ENCODE data around the gene KLF4. TPM values are rescaled to one million over a fixed set of nuclear protein-coding genes. Genes with fewer than 3 reads are reported as not detected.
"Not testable (repeated sequence)": the region's sequence is repeated elsewhere in the genome, so short reads cannot be mapped to it uniquely, and the experiment has no call there.

Gene KLF4
- total RNA-seq, 2 experiments from 2014 or later = 0.35 TPM

DNA sequence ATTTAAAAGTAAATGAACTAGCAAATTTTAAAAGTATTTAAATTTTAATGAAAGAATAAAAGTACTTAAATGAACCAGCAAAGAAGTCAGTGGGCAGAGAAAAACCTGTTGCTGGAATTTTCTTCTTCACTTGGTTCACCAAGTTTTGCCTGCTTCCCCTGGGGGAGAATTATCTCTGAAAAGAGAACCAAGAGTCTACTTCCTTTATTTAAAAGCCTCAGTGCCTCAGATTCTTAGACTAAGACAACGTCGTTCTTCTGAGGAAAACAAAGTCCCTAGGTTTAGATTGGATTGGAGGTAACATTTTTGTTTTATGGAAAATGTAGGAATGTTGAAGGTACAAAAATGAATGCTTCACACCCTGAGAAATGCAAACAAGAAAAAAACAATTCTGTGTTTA, 7.4 kb upstream of the KLF4 start:
- Mint-ChIP-seq H3K27me3 (peaks cover 21% of the 10 kb centered on the region), H3K9me3 (no peaks in the 10 kb centered on the region), H3K27ac (no peak overlapping the region), H3K4me3 (no peak overlapping the region), H3K36me3 (ENCODE audit: low read depth) (no peaks in the 10 kb centered on the region), H3K4me1 (no peaks in the 10 kb centered on the region)
- ChIA-PET POLR2A (no interaction called here), CTCF (interaction anchor here (0.7 kb wide), 2 partner anchors 71 to 1293 kb away, joined by 3 to 6 read pairs; no protein-coding TSS in a partner anchor)
- no peak for DNase-seq

DNA sequence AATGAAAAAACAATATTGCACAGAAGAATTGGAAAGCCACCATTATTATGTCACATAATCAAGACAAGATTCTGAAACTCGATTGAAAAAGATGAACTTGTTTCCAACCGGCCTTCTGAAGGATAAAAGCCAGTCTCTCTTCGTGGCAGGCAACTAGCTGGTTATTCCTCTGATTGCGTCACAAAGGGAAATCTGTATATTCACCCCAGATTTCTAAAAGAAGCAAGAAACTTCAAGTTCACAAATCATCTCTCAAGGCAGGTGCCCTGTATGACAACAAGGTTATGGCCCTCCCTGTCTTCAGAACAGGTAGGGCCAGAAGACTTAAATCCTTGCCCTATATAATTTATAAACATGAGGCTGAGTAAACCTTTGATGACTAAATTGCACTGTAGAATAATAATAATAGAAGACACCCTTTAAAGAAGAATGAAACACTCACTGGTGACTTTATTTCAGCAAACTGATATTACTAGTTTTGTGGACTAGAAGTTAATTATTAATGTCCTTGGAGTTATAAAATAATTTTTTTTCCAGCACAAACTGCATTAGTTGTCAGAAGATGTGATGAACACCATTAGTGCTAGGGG, 2.9 kb upstream of the KLF4 start:
- H3K36me3 Mint-ChIP-seq (ENCODE audit: low read depth) = no peaks in the 10 kb centered on the region
- peaks cover 20% of the 10 kb centered on the region for H3K4me1 Mint-ChIP-seq
- no peak overlapping the region for H3K4me3 Mint-ChIP-seq
- H3K27ac Mint-ChIP-seq = no peak overlapping the region
- H3K9me3 Mint-ChIP-seq = no peaks in the 10 kb centered on the region
- H3K27me3 Mint-ChIP-seq = peaks cover 50% of the 10 kb centered on the region
- ChIA-PET CTCF (no interaction called here), POLR2A (no interaction called here)
- no peak for DNase-seq

DNA sequence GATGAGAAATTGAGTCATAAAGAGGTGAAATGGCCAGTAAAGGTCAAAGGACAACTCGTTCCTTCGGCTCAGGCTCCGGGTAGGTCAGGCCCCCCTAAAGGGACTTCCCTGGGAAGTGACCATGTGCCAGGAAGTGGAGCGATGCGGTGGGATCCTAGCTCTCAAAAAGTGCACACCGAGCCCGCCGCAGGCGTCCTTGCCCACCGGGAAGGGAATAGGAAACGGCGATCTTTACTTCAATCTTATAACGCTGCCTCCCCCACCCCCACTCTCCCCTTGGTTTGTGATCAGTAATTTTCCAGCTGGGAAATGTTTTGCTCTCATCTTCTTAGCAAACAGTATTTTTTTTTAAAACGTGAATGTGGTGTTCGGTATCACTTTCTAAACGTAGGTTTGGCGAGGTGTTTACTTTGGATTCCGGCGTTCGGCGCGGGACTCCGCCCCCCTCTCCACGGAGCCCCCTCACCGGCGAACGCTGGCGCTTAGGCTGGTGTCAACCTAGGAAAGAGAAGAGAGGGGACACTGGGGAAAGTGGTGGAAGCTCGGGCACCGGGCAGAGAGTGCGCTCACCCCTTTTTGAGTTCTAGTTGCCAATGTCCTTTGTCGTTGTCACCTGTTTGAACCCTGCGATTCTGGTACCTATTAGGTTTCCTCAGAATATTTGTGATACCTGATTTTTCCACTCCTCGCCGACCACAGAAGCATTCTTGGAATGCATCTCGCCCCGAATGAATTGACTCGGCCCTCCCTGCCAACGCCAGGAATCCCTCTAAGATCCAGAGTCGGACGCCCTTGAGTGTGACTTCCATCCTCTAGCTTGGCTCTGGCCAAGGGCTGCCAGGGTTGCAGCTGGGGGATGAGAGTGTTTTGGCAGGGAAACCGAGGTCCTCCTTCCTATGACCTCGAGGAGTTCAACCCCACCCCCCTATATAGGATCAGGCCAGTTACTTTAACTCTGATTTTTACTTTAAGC, 1.8 kb upstream of the KLF4 start:
- Mint-ChIP-seq H3K9me3 (no peaks in the 10 kb centered on the region), H3K36me3 (ENCODE audit: low read depth) (no peaks in the 10 kb centered on the region), H3K4me1 (peaks cover 20% of the 10 kb centered on the region), H3K27ac (no peak overlapping the region), H3K4me3 (no peak overlapping the region), H3K27me3 (peaks cover 59% of the 10 kb centered on the region)
- CTCF ChIA-PET = no interaction called here
- DNase-seq = no peak
- POLR2A ChIA-PET = no interaction called here

GRCh38 chr9:107490606-107490970, 1.0 kb upstream of the KLF4 start:
- CTCF ChIA-PET; DNase-seq; H3K36me3 Mint-ChIP-seq (ENCODE audit: low read depth); POLR2A ChIA-PET; H3K27ac Mint-ChIP-seq; H3K9me3 Mint-ChIP-seq: not testable (repeated sequence)
- H3K27me3 Mint-ChIP-seq = peaks cover 66% of the 10 kb centered on the region
- peak overlapping the region; percentile 25 for H3K4me3 Mint-ChIP-seq
- peaks cover 20% of the 10 kb centered on the region for H3K4me1 Mint-ChIP-seq

DNA sequence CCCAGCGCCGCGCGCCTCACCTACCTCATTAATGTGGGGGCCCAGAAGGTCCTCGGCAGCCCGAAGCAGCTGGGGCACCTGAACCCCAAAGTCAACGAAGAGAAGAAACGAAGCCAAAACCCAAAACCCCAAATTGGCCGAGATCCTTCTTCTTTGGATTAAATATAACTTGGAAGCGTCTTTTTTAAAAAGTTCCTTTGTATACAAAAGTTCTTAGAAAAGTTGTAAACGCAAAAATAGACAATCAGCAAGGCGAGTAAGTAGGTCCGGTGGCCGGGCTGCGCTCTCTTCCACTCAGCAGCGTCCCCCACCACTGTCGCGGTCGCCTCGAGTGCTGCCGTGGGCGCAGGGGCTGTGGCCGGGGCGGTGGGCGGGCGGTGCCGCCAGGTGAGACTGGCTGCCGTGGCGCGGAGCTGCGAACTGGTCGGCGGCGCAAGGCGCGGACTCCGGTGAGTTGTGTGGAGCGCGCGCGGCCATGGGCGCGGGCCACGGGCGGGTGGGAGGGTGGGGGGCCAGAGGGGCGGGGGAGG, 360 bp downstream of the KLF4 start:
- Mint-ChIP-seq H3K27me3 (peaks cover 57% of the 10 kb centered on the region), H3K9me3 (no peaks in the 10 kb centered on the region), H3K4me3 (peak overlapping the region; percentile 61), H3K36me3 (ENCODE audit: low read depth) (no peaks in the 10 kb centered on the region), H3K27ac (no peak overlapping the region), H3K4me1 (peaks cover 20% of the 10 kb centered on the region)
- ChIA-PET POLR2A (interaction anchor here (0.9 kb wide), 1 partner anchor 205 kb away, joined by 4 read pairs; no protein-coding TSS in a partner anchor), CTCF (no interaction called here)
- no peak for DNase-seq

- ChIA-PET CTCF (interaction anchor here (1.2 kb wide), 1 partner anchor 11 kb away, joined by 3 read pairs; no protein-coding TSS in a partner anchor), POLR2A (no interaction called here)
- peaks cover 57% of the 10 kb centered on the region for H3K27me3 Mint-ChIP-seq
Observed at GRCh38 chr9:107488375-107489143, 1.0 kb downstream of the KLF4 start.

GRCh38 chr9:107487521-107488374, 1.8 kb downstream of the KLF4 start:
- ChIA-PET POLR2A (no interaction called here), CTCF (interaction anchor here (1.2 kb wide), 1 partner anchor 10 kb away, joined by 3 read pairs; no protein-coding TSS in a partner anchor)
- no peak for DNase-seq
- no peak overlapping the region for H3K27ac Mint-ChIP-seq
- peaks cover 59% of the 10 kb centered on the region for H3K27me3 Mint-ChIP-seq
- H3K9me3 Mint-ChIP-seq = no peaks in the 10 kb centered on the region
- peaks cover 20% of the 10 kb centered on the region for H3K4me1 Mint-ChIP-seq
- no peaks in the 10 kb centered on the region for H3K36me3 Mint-ChIP-seq (ENCODE audit: low read depth)
- no peak overlapping the region for H3K4me3 Mint-ChIP-seq

More at GRCh38 chr9:107488375-107489143, 1.0 kb downstream of the KLF4 start:
- H3K9me3 Mint-ChIP-seq = no peaks in the 10 kb centered on the region
- no peaks in the 10 kb centered on the region for H3K36me3 Mint-ChIP-seq (ENCODE audit: low read depth)
- H3K4me3 Mint-ChIP-seq = peak overlapping the region; percentile 61
- no peak for DNase-seq
- no peak overlapping the region for H3K27ac Mint-ChIP-seq
- H3K4me1 Mint-ChIP-seq = peaks cover 20% of the 10 kb centered on the region

DNA sequence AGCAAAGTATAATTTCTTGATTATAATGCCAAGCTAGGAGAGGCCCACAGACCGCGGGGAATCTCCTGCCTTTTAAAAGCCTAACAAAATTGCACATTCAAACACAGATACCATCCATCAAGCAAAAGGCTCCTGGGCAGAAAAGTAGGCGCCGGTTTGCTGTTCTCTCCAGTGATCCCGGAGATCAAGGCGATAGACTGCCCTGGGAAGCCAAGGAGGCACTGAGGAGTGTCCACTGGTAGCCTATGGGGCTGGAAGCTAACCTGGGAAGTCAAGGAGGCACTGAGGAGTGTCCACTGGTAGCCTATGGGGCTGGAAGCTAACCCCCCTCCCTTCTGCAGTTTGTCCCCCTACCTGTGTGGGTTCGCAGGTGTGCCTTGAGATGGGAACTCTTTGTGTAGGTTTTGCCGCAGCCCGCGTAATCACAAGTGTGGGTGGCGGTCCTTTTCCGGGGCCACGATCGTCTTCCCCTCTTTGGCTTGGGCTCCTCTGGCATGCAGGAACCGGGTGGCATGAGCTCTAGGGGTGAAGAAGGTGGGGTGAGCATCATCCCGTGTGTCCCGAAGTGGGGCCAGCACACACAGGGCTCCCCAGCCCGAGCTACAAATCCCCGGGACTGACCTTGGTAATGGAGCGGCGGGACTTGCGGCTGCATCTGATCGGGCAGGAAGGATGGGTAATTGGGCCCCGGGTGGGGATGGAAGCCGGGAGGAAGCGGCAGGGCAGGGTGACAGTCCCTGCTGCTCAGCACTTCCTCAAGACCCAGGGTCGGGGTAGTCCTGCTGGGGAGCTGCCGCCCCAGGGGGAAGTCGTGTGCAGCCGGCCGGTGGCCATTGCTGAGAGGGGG, 2.7 kb downstream of the KLF4 start:
- no peak overlapping the region for H3K27ac Mint-ChIP-seq
- H3K36me3 Mint-ChIP-seq (ENCODE audit: low read depth) = no peaks in the 10 kb centered on the region
- H3K27me3 Mint-ChIP-seq = peaks cover 56% of the 10 kb centered on the region
- no peak overlapping the region for H3K4me3 Mint-ChIP-seq
- H3K4me1 Mint-ChIP-seq = peaks cover 20% of the 10 kb centered on the region
- H3K9me3 Mint-ChIP-seq = no peaks in the 10 kb centered on the region
- DNase-seq = no peak
- CTCF ChIA-PET = interaction anchor here (1.2 kb wide), 1 partner anchor 10 kb away, joined by 3 read pairs; no protein-coding TSS in a partner anchor
- POLR2A ChIA-PET = no interaction called here

- Mint-ChIP-seq H3K36me3 (ENCODE audit: low read depth) (no peaks in the 10 kb centered on the region), H3K9me3 (no peaks in the 10 kb centered on the region), H3K27ac (no peak overlapping the region), H3K27me3 (peaks cover 43% of the 10 kb centered on the region), H3K4me3 (no peak overlapping the region), H3K4me1 (peaks cover 12% of the 10 kb centered on the region)
- ChIA-PET CTCF (no interaction called here), POLR2A (no interaction called here)
- no peak for DNase-seq
Observed at GRCh38 chr9:107485458-107486043, 4.0 kb downstream of the KLF4 start.

- DNase-seq = no peak
- peaks cover 38% of the 10 kb centered on the region for H3K27me3 Mint-ChIP-seq
- H3K27ac Mint-ChIP-seq = no peak overlapping the region
- H3K9me3 Mint-ChIP-seq = no peaks in the 10 kb centered on the region
- H3K4me1 Mint-ChIP-seq = peaks cover 6% of the 10 kb centered on the region
- no peak overlapping the region for H3K4me3 Mint-ChIP-seq
- CTCF ChIA-PET = no interaction called here
- POLR2A ChIA-PET = no interaction called here
- H3K36me3 Mint-ChIP-seq (ENCODE audit: low read depth) = no peaks in the 10 kb centered on the region
Observed at GRCh38 chr9:107484117-107484723, 5.3 kb downstream of the KLF4 start.

- CTCF ChIA-PET = no interaction called here
- DNase-seq = no peak
Observed at GRCh38 chr9:107483666-107484065, 5.9 kb downstream of the KLF4 start.

More at GRCh38 chr9:107483666-107484065, 5.9 kb downstream of the KLF4 start:
- Mint-ChIP-seq H3K27ac (no peak overlapping the region), H3K4me3 (no peak overlapping the region), H3K27me3 (peaks cover 34% of the 10 kb centered on the region), H3K36me3 (ENCODE audit: low read depth) (no peaks in the 10 kb centered on the region), H3K9me3 (no peaks in the 10 kb centered on the region), H3K4me1 (peaks cover under 1% of the 10 kb centered on the region)
- POLR2A ChIA-PET = no interaction called here
